GM12892 (cell line): Measurements from ENCODE around the gene MRFAP1L1.

Experiments
- DNase-seq: peaks from one replicate; pipeline ENCODE4 v3.0.0; 2011; ENCODE audit not compliant: insufficient read length
- FAIRE-seq: peaks from 2 replicates; lab custom pipeline; 2011; peaks lifted over from hg19 to GRCh38; lab: Jason Lieb, UNC
- POLR2A ChIP-seq: IDR thresholded peaks from 2 replicates; pipeline ENCODE4 v1.6.1; 2011; ENCODE audit warnings: low read depth, low read length, control low read depth
- POLR2AphosphoS5 ChIP-seq: IDR thresholded peaks from 2 replicates; pipeline ENCODE4 v1.6.1; 2011; ENCODE audit warnings: low read depth, low read length, control low read depth
- TAF1 ChIP-seq: IDR thresholded peaks from 2 replicates; pipeline ENCODE4 v1.6.1; 2011; ENCODE audit warnings: low read depth, mild to moderate bottlenecking, control low read depth, low read length, borderline replicate concordance

MRFAP1L1 gene

DNA sequence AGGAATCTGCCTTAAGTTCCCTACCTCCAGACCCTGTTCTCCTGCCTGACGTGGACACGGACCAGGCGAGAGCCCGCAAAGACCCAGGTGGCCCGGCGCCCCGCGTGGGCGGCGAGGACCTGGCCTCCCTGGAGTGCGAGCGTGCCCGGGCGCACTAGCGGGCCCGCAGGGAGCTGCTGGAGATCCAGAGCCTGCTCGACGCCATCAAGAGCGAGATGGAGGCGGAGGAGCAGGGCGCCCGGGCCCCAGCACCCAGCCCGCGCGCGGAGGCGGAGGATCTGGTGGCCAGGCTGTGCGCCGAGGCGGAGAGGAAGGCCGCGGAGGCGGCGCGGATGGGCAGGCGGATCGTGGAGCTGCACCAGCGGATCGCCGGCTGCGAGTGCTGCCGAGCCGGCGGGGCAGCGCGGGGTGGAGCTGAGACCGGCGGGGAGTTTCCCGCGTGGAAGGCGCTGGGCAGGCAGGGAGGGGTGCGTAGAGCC lies 51.0 kb downstream of the MRFAP1L1 start:
- FAIRE-seq: peak; percentile 64

DNA sequence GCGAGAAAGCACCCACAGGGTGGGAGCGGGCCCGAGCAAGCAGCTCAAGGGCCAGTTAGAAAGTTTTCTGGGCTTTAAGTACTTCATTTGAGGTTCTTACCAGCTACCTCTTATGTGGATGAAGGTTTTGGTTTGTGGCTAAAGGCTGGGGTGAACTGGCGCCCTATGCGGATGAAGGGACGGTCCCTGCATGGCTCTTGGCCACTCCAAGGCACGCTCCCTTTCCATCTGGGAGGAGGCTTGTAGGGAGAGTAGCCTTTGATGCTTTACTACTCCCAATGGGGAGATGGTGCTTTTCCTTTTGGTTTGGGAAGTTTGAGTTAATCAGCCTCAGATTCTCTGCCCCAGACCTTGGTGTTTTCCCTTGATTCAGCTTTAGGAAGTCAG lies 51.5 kb downstream of the MRFAP1L1 start:
- TF ChIP-seq POLR2A: no peak
- TF ChIP-seq TAF1: no peak
- TF ChIP-seq POLR2AphosphoS5: no peak
- FAIRE-seq (no peak), DNase-seq (no peak)

More for the DNA sequence above, 51.0 kb downstream of the MRFAP1L1 start:
- no peak for DNase-seq
- no peak for TF ChIP-seq POLR2AphosphoS5
- no peak for TF ChIP-seq TAF1
- no peak for TF ChIP-seq POLR2A
